ENCODE results near the gene SLC44A3. TPM values are rescaled to one million over a fixed set of nuclear protein-coding genes. Genes with fewer than 3 reads are reported as not detected.

SLC44A3 gene
- total and polyA plus RNA-seq, 7 experiments from 2014 or later: 0.24 to 1.0 TPM; not detected in 5

DNA sequence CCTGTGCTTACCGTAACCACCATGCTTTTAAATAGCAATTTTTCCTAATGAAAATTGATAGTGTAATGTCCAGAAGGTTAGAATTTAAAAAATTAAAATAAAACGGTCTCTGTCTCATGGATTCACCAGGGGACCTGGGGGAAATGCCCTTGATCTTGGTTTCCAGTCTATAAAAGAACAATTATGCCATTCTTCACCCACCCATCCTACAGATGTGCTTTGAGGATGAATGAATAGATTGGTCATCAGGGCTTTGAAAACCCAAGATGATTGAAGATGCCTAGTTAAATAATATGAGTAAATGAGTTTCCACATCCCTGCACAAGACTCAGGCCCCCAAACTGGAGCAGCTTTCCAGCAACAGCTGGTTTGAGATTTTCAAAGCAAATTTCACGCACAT is 68.0 kb downstream of the SLC44A3 start:
- no peak overlapping the region for H3K4me3 Mint-ChIP-seq
- CTCF ChIA-PET: interaction anchor here (0.6 kb wide), 1 partner anchor 33 kb away, joined by 3 read pairs; no protein-coding TSS in a partner anchor
- intact Hi-C loops (cut with micrococcal nuclease): no loop called here
- DNase-seq (no peak), ATAC-seq (no peak)
- Histone ChIP-seq H3K27ac (ENCODE audit: low read depth, low read length) (no peak overlapping the region), H3K9me3 (ENCODE audit: control insufficient read depth in 2 of 3, low read length in 3 of 3) (no peaks in the 10 kb centered on the region), H3K4me3 (ENCODE audit: low read length) (no peak overlapping the region), H3K4me1 (ENCODE audit: control insufficient read depth in 2 of 2, insufficient read depth in 2 of 2, low read length in 2 of 2) (peaks cover 0 to 6% of the 10 kb centered on the region in 2 donors), H3K36me3 (ENCODE audit: control insufficient read depth in 2 of 3, insufficient read depth in 3 of 3, low read length in 3 of 3) (no peaks in the 10 kb centered on the region), H3K27me3 (ENCODE audit: control insufficient read depth in 2 of 2, insufficient read depth in 2 of 2, low read length in 2 of 2) (no peaks in the 10 kb centered on the region)
- peaks cover 0 to 3% (median 0%) of the 10 kb centered on the region in 5 donors for H3K27me3 Mint-ChIP-seq
- no peak overlapping the region for H3K27ac Mint-ChIP-seq
- peaks cover 6 to 10% (median 10%) of the 10 kb centered on the region in 7 donors for H3K4me1 Mint-ChIP-seq
- H3K9me3 Mint-ChIP-seq: no peaks in the 10 kb centered on the region
- POLR2A ChIA-PET: no interaction called here
- H3K36me3 Mint-ChIP-seq: no peaks in the 10 kb centered on the region

GRCh38 chr1:94892604-94893254 is 72.6 kb downstream of the SLC44A3 start:
- H3K27me3 ChIP-seq (ENCODE audit: control insufficient read depth in 2 of 2, insufficient read depth in 2 of 2, low read length in 2 of 2): peaks cover 0 to 2% of the 10 kb centered on the region in 2 donors

GRCh38 chr1:94894630-94895029 is 74.5 kb downstream of the SLC44A3 start:
- no peaks in the 10 kb centered on the region for H3K4me1 ChIP-seq (ENCODE audit: control insufficient read depth in 2 of 2, insufficient read depth in 2 of 2, low read length in 2 of 2)
- no peaks in the 10 kb centered on the region for H3K9me3 ChIP-seq (ENCODE audit: control insufficient read depth in 2 of 3, low read length in 3 of 3)
- Mint-ChIP-seq H3K36me3 (peaks cover 0 to 9% (median 2%) of the 10 kb centered on the region in 5 donors), H3K27me3 (peaks cover 0 to 5% (median 0%) of the 10 kb centered on the region in 5 donors), H3K4me1 (no peaks in the 10 kb centered on the region), H3K9me3 (no peaks in the 10 kb centered on the region), H3K4me3 (no peak overlapping the region), H3K27ac (no peak overlapping the region)
- DNase-seq: no peak
- H3K4me3 ChIP-seq (ENCODE audit: low read length): no peak overlapping the region
- no peaks in the 10 kb centered on the region for H3K36me3 ChIP-seq (ENCODE audit: control insufficient read depth in 2 of 3, insufficient read depth in 3 of 3, low read length in 3 of 3)
- ChIA-PET POLR2A (no interaction called here), CTCF (no interaction called here)
- no peak for ATAC-seq
- H3K27ac ChIP-seq (ENCODE audit: low read depth, low read length): no peak overlapping the region
- intact Hi-C loops (cut with micrococcal nuclease): no loop called here
- peaks cover 0 to 2% of the 10 kb centered on the region in 2 donors for H3K27me3 ChIP-seq (ENCODE audit: control insufficient read depth in 2 of 2, insufficient read depth in 2 of 2, low read length in 2 of 2)

More at GRCh38 chr1:94892604-94893254, 72.6 kb downstream of the SLC44A3 start:
- peaks cover 0 to 7% (median 0%) of the 10 kb centered on the region in 5 donors for H3K27me3 Mint-ChIP-seq
- Histone ChIP-seq H3K4me1 (ENCODE audit: control insufficient read depth in 2 of 2, insufficient read depth in 2 of 2, low read length in 2 of 2) (no peaks in the 10 kb centered on the region), H3K36me3 (ENCODE audit: control insufficient read depth in 2 of 3, insufficient read depth in 3 of 3, low read length in 3 of 3) (no peaks in the 10 kb centered on the region), H3K4me3 (ENCODE audit: low read length) (no peak overlapping the region), H3K9me3 (ENCODE audit: control insufficient read depth in 2 of 3, low read length in 3 of 3) (no peaks in the 10 kb centered on the region), H3K27ac (ENCODE audit: low read depth, low read length) (no peak overlapping the region)
- ATAC-seq (no peak), DNase-seq (no peak)
- no peak overlapping the region for H3K27ac Mint-ChIP-seq
- CTCF ChIA-PET: no interaction called here
- H3K4me1 Mint-ChIP-seq: no peaks in the 10 kb centered on the region
- H3K9me3 Mint-ChIP-seq: no peaks in the 10 kb centered on the region
- intact Hi-C loops (cut with micrococcal nuclease): no loop called here
- peaks cover 0 to 9% (median 2%) of the 10 kb centered on the region in 5 donors for H3K36me3 Mint-ChIP-seq
- POLR2A ChIA-PET: interaction anchor here (0.7 kb wide), 1 partner anchor 31 kb away, joined by 3 read pairs; no protein-coding TSS in a partner anchor
- H3K4me3 Mint-ChIP-seq: no peak overlapping the region

DNA sequence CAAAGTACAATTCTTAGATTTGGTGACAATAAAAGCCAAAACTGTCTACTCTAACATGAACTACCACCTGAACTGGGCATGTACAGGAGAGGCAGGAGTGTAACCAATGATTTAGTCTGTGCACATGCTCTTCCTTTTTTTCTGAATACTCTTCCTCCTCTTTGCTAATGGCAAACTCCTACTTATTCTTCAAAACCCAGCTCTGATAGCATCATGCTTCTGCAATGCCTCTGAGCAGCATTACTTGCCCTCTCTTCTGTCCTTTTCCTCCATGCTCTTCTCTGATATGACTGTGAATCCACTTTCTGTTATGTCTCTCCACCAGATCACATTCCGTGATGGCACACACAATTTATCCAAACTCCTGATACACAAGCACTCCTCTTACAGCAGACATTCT is 75.4 kb downstream of the SLC44A3 start:
- no peak overlapping the region for H3K27ac ChIP-seq (ENCODE audit: low read depth, low read length)
- no peaks in the 10 kb centered on the region for H3K4me1 ChIP-seq (ENCODE audit: control insufficient read depth in 2 of 2, insufficient read depth in 2 of 2, low read length in 2 of 2)
- Mint-ChIP-seq H3K36me3 (peaks cover 0 to 12% (median 2%) of the 10 kb centered on the region in 5 donors), H3K27me3 (peaks cover 0 to 5% (median 0%) of the 10 kb centered on the region in 5 donors), H3K9me3 (no peaks in the 10 kb centered on the region), H3K27ac (peak overlapping the region in 1 of 9 donors; percentile 30), H3K4me1 (no peaks in the 10 kb centered on the region), H3K4me3 (no peak overlapping the region)
- H3K4me3 ChIP-seq (ENCODE audit: low read length): no peak overlapping the region
- DNase-seq (no peak), ATAC-seq (no peak)
- ChIA-PET POLR2A (no interaction called here), CTCF (no interaction called here)
- H3K27me3 ChIP-seq (ENCODE audit: control insufficient read depth in 2 of 2, insufficient read depth in 2 of 2, low read length in 2 of 2): peaks cover 0 to 2% of the 10 kb centered on the region in 2 donors
- H3K36me3 ChIP-seq (ENCODE audit: control insufficient read depth in 2 of 3, insufficient read depth in 3 of 3, low read length in 3 of 3): no peaks in the 10 kb centered on the region
- H3K9me3 ChIP-seq (ENCODE audit: control insufficient read depth in 2 of 3, low read length in 3 of 3): no peaks in the 10 kb centered on the region
- intact Hi-C loops (cut with micrococcal nuclease): no loop called here

DNA sequence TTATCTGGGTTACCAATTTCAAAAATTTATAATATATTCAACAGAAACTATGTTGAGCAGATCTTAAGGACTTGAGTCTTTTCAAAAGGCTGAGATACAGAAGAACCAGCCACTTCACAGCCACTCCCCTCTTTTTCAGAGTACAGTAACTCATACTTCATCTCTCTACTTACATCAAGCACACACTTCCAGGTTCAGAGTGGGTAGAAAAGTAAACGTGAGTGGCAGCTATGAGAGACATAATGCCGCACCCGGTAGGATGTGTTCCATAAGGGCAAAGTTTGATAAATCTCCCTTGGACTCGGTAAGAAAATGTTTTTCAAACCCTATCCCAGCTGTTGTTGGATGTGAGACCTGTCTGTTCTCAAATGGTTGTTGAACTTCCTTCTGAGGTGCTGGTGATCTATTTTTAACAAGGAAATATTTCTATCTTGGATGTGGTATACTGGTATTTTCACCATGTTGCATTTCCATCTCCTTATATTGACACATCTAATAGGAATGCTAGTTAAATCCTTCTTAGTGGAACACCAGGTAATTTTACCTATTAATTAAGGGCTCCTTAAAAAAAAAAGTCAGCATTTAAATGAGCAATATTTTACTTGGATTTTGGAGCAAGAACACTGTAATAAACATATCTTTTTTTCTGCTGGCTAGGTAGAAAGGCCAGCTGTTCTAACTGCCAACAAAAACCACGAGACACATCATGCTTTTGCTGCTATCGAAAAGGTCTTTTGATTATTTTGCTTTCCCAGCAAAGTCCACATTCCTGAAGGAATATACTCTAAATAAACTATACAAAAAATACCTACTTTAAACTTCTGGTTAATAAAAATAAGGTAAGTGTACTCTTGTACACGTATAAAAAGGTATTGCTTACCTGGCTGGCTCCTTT is 78.6 kb downstream of the SLC44A3 start:
- intact Hi-C loops (cut with micrococcal nuclease): no loop called here

GRCh38 chr1:94899756-94900155 is 79.6 kb downstream of the SLC44A3 start:
- Mint-ChIP-seq H3K27me3 (peaks cover 0 to under 1% (median 0%) of the 10 kb centered on the region in 5 donors), H3K4me1 (no peaks in the 10 kb centered on the region), H3K27ac (no peak overlapping the region), H3K4me3 (no peak overlapping the region), H3K9me3 (no peaks in the 10 kb centered on the region), H3K36me3 (peaks cover 0 to 24% (median 2%) of the 10 kb centered on the region in 5 donors)
- CTCF ChIA-PET: no interaction called here
- Histone ChIP-seq H3K9me3 (ENCODE audit: control insufficient read depth in 2 of 3, low read length in 3 of 3) (no peaks in the 10 kb centered on the region), H3K27me3 (ENCODE audit: control insufficient read depth in 2 of 2, insufficient read depth in 2 of 2, low read length in 2 of 2) (peaks cover 0 to 2% of the 10 kb centered on the region in 2 donors), H3K4me3 (ENCODE audit: low read length) (no peak overlapping the region), H3K36me3 (ENCODE audit: control insufficient read depth in 2 of 3, insufficient read depth in 3 of 3, low read length in 3 of 3) (no peaks in the 10 kb centered on the region), H3K27ac (ENCODE audit: low read depth, low read length) (no peak overlapping the region), H3K4me1 (ENCODE audit: control insufficient read depth in 2 of 2, insufficient read depth in 2 of 2, low read length in 2 of 2) (no peaks in the 10 kb centered on the region)
- POLR2A ChIA-PET: no interaction called here
- intact Hi-C loops (cut with micrococcal nuclease): no loop called here
- no peak for DNase-seq
- ATAC-seq: no peak

More for the DNA sequence above, 78.6 kb downstream of the SLC44A3 start:
- H3K27ac Mint-ChIP-seq: no peak overlapping the region
- Histone ChIP-seq H3K9me3 (ENCODE audit: control insufficient read depth in 2 of 3, low read length in 3 of 3) (no peaks in the 10 kb centered on the region), H3K4me1 (ENCODE audit: control insufficient read depth in 2 of 2, insufficient read depth in 2 of 2, low read length in 2 of 2) (no peaks in the 10 kb centered on the region), H3K36me3 (ENCODE audit: control insufficient read depth in 2 of 3, insufficient read depth in 3 of 3, low read length in 3 of 3) (no peaks in the 10 kb centered on the region), H3K4me3 (ENCODE audit: low read length) (no peak overlapping the region), H3K27ac (ENCODE audit: low read depth, low read length) (no peak overlapping the region), H3K27me3 (ENCODE audit: control insufficient read depth in 2 of 2, insufficient read depth in 2 of 2, low read length in 2 of 2) (peaks cover 0 to 2% of the 10 kb centered on the region in 2 donors)
- H3K4me1 Mint-ChIP-seq: no peaks in the 10 kb centered on the region
- no peak for DNase-seq
- ChIA-PET CTCF (interaction anchor here (0.7 kb wide), 2 partner anchors 26 to 255 kb away, joined by 3 to 4 read pairs; no protein-coding TSS in a partner anchor), POLR2A (no interaction called here)
- H3K9me3 Mint-ChIP-seq: no peaks in the 10 kb centered on the region
- H3K27me3 Mint-ChIP-seq: peaks cover 0 to 5% (median 0%) of the 10 kb centered on the region in 5 donors
- no peak overlapping the region for H3K4me3 Mint-ChIP-seq
- H3K36me3 Mint-ChIP-seq: peaks cover 0 to 24% (median 2%) of the 10 kb centered on the region in 5 donors
- ATAC-seq: no peak

Measured in naive thymus-derived CD4-positive, alpha-beta T cell (primary cell).